HG02943 (cell line): Measurements from ENCODE around the gene PAFAH1B1.

Experiments used
- ATAC-seq: cut with Tn5 transposase; IDR thresholded peaks from one replicate; pipeline ENCODE4 v1.9.1; 2021; ENCODE audit warnings: mild to moderate bottlenecking, low read depth, moderate library complexity; ENCODE audit not compliant: unreplicated experiment

Gene PAFAH1B1

DNA sequence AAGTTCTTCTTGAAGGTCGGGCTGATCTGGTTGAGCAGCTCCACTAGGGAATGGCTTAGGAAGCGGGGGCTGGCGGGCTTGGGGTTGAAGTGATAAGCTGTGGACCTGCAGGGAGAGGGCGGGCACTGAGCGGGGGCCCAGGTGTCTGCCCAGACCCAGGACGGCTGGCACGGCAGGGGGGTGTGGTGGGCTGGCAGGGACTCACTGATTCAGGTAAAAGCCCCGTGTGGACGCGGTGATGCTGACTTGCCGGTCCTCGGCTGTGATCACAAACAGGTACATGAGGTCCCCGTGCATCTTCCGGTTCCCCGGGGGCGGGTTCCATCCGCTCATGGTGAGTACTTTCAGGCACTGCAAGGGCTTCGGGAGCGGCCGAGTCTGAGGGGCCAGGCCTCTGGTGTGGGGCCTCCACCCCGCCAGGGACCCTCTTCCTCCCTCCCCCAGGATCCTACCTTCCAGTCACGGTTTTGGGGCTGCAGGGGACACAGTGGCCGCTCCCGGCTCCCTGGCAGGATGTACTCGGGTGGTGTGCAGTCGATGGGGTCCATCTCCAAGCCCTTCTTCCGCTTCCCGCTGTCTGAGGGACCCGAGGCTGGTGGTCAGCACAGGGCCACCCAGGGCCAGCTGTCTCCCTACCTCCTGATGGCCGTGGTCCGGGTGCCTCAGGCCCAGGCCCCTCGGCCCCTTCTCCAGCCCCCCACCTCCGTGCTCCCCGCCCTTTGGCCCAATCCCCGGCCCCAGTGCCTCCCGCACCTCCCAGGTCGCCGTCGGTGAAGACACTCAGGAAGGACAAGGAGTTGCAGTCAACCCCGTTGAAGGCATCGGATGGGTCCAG lies 107.9 kb downstream of the PAFAH1B1 start:
- no peak for ATAC-seq

DNA sequence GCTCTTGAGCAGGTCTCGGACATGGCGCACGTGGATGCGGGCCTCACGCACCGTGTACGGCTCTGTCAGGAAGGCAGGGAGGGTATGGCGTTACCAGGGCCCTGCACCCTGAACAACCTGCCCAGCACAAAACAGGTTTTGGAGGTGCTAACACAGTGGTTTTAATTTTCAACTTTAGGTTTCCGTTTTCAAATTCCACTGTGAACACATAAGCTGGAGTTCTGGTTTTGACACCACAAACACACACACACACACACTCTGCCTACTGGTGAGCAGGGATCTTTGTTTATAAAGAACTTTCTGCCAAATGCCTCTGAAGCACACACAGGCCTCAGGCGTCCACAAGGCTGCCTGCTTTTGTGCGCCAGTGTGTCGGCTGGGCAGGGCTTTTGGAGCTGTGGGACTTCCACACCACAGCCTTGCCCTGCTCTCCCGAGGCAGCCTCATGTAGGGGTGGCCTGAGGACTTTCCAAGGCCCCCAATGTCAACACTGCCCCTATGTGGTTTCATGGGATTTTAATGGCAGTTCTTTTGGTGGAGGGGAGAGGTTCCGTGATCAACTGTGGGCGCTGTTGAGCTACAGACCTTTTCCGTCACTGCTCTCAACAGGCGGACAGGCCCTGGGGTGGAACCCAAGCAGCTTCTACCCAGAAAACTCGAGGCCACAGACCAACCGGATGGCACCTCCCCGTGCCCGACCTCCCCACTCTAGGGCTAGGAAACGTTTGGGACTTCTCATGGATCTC lies 108.7 kb downstream of the PAFAH1B1 start:
- no peak for ATAC-seq

DNA sequence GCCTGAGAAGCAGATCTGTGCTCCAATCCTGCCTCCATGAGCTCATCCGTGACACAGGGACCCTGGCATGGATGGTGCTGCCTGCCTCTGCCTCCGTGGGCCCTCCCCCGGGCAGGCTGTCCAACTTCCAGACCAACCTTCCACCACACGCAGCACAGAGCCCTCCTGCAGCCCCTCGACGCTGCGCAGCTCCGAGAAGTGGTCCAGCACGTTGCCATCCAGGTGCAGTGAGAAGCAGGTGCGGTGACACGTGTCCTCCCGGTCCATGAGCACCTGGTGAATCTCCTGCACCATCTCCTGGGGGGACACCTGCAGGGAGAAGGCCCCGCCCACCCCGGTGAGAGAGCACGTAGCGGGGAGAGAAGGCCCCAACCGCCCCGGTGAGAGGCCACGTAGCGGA lies 109.7 kb downstream of the PAFAH1B1 start:
- no peak for ATAC-seq

DNA sequence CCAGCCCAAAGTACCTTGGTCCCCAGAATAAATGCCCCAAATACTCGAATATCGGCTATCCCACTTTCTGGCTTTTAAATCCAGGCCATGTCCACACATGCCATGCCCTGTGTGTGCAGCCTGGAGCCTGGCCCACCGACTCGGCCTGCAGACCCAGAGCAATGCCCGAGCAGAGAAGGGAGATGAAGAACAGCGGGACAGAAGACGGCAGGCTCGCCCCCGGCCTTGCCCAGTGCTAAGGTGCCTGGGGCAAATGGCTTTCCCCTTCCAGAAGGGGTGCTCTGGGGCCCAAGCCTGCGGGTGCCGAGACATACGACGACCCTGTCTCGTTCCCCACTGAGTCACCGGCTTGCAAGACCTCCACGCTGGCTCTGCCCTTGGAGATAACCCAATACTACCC lies 110.2 kb downstream of the PAFAH1B1 start:
- ATAC-seq, result no peak

DNA sequence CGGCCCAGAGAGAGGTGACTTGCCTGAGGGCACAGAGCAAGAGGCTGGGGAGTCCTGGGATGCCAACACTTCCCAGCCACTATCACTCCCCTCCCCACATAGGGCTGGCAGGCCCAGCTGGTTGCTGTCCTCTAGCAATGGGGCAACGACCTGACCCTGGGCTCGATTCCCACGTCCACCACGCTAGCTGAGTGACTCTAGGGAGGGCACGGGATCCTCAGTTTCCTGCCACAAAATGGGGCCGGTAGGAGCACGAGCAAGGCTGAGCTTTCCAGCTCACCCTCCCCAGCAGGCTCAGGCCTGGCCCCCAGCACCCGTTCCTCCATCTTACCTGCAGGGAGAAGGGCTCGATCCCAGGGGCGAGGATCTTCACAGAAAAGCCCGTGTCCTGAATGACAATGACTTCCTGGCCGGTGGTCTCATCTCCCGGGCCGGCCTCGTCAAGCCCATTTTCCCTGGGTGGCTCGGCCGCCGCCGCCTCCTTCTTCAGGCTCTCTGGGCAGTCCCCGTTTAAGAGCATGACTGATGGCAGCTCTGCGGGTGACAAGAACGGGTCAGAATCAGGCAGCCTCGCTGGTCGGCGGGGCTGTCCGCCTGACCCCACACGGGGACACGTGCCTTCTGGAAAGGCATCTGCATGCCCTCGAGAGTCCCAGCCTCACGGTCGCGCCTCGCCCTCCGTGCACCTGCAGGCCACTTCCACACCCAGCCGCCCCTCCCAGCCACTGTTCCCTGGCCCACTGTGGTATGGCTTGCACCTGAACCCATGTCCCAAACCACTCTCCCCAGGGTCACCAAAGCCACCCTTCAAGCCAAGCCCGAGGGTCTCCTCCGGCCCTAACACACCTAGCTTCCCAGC lies 110.8 kb downstream of the PAFAH1B1 start:
- no peak for ATAC-seq

DNA sequence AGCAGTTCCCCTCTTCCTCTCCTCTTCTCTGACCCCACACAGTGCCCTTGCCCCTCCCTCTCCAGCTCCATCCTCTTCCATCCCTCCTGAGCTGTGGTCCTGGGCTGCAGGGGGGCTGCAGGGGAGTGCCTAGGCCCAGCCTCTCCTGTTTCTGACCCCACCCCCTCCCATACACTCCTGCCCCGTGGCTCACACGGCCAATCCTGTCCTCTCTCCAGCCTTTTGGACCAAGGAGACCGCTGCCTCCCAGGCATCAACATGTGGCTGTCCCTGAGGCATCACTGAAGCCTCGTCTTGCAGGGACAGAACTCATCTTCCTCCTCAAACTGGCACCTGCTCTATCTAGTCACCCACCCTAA lies 111.4 kb downstream of the PAFAH1B1 start:
- ATAC-seq, result no peak

DNA sequence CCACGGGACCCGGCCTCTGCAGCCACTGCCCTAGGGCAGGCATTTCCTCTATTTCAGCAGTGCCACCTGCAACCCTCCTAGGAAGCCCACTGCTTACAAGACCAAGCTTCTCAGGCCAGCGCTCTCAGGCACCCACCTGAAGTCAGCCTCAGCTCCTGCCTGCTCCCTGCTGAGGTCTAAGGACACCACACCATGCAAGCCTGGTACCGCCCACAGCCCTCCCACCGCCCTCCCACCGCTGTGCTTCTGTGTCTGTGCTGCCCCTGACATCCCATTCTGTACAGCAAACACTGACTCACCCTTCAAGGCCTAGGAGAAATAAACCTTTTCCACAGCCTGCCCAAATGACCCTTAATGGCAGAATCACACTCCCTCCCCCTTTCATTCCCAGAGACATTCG lies 111.8 kb downstream of the PAFAH1B1 start:
- ATAC-seq, result no peak

DNA sequence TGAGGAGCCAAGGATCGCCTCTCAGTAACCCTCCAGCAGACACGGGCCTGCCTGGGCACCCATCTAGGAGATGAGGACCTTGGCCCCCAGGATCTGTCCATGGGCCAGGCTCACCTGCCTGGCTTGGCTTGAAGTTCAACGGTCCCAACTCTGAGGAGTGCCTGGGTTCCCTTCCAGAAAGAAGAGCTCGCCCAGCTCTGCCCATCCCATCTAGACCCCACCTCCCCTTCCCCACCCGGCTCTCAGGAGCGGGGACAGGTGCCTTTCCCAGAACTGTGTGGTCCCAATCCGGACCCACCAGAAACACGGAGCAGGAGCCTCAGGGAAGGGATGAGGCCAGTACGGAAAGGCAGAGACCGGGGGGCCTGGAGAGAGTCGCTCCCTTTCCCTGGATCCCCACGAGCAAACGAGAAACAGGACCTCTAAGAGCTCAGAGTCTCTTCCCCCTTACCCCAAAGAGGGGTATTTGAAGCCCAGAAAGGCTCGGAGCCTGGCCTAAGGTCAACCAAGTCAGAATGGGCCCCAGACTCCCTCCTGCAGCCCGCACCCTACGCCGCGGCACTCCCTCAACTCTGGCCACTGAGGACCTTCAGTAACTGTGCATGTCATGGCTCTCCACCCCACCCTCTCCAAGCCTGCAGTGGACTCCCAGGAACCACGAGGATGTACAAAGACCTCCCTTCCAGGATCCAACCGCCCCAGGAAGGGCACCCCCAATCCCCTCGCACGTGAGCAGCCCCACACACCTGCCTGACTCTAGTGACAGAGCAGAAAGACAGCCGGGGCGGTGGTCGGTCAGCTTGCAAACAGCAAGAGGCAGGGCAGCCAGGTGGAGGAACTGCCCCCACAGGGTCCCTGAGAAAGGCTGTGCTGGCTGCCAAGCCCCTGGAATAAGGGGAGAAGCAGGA lies 112.7 kb downstream of the PAFAH1B1 start:
- ATAC-seq, result no peak

DNA sequence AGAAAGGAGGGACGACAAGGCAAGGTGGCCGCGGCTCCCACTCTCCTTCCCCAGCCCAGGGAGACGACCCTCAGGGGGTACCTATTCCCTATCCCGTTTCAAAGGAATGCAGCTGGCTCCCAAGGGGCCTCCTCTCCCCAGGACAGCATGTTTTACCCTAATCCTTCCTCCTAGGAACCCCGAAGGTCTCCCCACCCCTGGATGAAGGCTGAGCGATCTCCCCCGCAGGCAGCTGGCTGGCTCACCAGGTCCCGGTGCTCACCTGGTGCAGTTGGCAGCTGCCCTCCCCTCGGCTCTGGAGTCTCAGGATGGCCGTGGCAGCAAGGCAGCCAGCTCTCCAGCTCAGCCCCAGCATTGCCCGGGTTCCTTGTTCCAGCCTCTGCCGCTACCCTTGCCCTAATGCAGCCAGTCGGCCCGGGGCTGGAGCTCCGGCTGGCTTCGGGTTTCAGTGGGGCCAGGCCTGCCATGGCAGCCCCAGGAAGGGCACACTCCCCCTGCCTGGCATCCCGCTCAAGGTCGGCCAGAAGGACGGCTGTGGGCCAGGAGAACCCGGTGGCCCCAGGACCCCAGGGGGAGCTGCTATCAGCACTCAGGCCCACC lies 113.6 kb downstream of the PAFAH1B1 start:
- no peak for ATAC-seq

DNA sequence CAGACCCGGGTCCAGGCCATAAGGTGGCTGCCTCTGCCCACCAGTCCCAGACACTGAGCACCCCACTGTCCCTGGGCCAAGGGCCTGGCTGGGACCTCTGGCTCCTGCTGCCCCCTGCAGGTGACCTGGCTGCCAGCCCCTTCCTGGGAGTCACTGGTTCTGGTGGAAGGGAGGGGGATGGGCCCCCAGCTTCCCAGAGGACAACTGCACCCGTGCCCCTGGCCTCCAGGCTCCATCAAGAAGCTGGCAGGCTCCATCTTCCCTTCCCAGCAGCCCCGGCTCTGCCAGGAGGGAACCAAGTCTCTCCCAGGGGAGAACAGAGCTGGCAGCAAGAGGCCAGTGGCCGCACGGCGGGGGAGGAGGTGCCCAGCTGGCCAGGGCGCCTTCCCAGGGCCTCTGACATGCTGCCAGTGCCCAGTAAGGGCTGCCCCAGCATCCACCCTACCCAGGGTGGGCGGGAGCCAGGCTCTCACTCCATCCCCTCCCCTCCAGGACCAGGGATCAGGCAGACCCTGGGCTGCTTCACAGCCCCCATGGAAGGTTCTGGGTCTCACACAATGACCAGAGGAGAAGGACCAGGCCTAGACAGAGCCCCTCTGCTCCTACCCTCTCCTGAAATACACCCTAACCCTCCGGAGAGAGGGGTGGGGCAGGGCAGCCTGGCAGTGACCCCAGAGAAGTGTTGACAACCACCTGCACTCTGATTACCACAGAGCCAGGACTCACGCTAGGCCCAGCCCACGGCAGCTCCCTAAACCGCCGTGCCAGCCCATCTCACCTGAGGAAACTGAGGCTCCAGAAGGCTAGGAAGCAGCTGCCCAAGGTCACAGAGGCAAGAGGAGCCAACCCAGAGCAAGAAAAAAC lies 114.5 kb downstream of the PAFAH1B1 start:
- ATAC-seq, result no peak

DNA sequence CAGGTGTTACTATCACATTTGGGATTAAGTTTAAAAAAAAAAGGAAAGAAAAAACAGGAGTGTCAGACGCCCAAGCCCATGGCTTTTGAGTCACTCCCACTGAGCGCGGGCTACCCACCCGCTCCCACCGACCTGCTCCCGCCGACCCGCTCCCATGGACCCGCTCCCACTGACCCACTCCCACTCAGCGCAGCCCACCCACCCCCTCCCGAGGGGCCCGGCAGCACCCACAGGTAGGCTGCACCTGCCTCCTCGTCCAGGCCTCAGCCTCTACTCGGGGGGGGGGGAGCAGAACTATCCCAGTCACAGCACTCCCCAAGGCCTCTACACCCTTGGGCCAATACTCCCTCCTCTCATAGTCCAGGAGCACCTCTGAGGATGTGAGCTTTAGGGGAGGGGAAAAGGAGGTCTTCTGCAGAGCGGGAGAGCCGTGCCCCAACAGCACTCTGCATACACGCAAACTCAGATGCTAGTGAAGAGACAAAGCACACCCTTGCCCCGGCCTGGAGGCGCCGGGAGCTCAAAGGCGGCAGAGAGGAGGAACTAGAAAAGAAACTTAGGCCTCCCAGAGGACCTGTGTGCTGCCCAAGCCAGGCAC lies 115.2 kb downstream of the PAFAH1B1 start:
- ATAC-seq, result no peak

DNA sequence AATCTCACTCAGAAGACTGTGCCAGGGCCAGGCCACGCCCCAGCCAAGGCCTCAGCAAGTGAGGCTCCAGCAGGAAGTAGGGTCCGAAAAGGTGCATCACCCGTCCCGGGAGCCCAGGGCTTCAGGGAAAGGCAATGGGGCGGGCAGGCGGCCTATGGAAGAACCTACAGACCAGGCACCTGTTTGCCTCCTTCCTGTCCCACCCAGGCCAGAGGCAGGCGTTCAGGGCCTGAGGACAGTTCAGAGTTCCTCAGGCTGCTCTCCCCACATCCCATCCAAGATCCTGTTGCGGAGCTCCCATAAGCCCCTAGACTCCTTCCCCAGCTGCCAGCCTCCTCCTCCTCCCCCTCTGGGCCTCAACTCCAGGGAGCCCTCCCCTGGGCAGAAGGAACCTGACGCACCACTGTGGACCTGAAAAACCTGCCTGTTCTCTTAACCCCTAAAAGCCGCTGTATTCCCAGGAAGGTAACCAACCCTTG lies 115.8 kb downstream of the PAFAH1B1 start:
- no peak for ATAC-seq

DNA sequence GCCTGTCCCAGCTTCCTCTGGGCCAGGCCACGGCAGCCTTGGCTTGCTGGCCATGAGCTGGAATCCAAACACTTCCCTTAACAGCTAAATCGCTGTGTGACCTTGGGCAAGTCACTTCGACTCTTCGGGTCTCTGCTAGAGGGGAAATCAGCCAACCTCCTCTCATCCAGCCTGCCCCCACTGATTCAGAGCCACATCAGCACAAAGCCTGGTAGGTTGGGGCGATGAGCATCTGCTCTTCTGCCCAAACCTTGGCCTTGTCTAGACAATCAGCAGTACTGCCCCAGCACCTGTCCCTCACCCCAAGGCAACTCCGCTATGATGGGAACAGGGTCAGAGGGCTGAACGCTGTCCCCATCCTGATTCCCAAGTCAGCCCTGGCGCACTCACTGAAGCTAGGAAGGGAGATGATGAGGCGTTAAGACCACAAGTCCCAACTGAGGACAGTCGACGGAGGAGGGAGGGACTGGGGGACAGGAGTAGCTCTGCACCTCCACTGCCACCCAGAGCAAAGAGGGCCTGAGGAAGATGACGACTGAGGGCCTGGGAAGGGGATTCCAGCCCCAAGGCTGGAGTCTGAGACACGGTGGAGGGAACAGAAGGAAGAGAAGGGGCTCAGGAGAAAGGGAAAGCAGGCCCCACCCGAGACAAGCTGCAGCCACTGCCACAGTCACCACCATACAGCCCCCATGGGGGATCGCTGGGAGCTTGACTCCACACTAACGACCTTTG lies 116.8 kb downstream of the PAFAH1B1 start:
- no peak for ATAC-seq

DNA sequence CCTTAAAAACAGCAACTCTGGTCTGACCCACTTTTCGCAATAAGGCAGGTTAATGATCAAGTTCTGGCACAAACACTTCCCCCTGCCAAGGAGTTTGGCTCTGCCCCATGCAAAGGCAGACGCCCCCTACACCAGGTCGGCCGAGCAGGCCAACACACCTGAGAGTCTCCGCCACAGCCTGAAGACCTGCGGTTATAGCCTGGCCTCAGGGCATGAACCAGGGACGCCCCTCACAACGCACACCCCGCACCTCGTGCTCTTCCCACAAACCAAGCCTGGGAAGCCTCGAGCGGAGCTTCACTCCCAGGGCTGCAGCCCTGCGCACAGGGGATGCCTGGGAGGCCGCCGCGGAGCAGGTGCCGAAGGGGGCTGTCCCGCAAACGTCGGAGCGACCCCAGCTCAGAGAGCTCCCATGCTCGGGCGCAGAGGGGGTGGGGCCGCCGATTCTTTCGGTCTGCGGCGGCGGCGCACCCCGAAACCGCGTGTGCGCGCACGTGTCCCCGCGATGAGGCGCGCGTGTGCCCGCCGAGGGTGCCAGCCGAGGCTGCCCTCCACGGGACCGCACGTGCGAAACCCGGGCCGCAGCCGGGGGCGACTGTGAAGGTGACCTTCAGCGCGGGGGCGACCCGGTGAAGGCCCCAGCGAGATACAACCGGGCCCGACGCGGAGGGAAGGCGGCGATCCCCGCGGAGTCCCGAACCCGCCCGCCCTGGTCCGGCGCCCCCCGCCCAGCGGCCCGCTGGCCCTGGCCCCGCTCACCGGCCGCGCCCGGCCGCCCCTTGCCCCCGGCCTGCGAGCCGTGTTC lies 117.6 kb downstream of the PAFAH1B1 start:
- peak; percentile 14 for ATAC-seq

DNA sequence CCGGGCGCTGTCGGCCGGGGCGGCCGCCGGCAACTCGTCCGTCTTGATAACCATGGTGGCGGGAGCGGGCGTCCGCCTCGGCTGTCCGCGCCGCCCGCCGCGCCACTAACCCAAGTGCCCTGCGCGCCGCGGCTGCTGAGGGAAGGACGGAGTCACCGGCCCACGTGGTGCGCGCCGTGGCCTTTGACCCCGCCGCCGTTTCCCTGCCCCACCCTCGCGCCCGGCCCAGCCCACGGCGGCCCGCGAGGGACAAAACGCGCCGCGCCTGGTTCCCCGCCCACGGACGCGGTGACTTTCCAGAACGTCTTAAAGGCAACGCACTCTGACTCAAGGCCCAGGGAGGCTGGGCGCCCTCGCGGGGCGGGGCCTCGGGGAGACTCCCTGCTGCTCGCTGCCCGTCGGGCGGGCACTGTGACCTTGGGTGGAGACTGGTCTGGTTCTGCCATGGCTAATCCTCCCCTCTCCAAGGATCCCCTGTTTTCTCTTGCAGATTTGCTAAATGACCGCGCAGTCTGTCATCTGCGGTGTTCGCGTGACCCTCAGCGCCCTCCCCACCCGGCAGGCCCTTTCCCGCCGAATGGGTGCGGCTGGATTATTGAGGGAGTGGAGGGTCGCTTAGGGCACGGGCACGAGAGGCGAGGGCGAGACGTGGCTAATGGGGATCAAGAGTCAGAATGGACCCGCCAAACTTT lies 118.3 kb downstream of the PAFAH1B1 start, which contains the start of gene CLUH:
Gene CLUH (minus strand): TSS at position 157 of the 692 bp plus-strand sequence. CDS start 103 bp downstream, at position 54.
- ATAC-seq, result peak; percentile 61
